NCI-H69 (cell line): ENCODE measurements around the gene TSEN2.

Experiments used
- DNase-seq: peaks from one replicate; lab custom pipeline; 2025; lab: John Stamatoyannopoulos, UW

The TSEN2 gene

DNA sequence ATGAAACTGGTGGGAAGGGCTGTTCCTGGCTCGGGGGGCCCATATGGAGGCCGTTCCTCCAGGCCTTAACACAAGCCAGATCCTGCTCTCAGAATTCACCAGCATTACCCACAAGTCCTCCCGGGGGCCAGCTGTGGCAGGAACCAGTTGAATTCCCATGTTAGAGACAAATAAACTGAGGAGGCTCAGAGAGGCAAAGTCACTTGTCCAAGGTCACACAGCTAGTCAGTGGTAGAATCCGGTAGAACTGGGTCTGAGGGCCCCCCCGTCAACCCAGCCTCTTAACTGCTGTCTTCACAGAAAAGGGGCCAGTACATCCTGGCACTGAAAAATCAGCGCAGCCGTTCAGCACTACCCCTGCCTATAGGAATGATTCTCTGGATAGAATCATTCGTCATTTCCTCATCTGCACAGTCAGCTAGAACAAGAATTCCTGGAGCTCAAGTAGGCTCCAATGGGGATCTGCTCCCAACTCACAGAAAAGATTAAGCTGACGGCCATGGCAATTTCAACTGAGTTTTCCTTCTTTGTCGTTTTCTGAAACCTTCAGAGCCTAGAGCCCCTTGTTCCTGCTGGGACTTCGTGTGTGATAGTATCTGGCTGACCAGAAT, 12.2 kb upstream of the TSEN2 start:
- no peak for DNase-seq

DNA sequence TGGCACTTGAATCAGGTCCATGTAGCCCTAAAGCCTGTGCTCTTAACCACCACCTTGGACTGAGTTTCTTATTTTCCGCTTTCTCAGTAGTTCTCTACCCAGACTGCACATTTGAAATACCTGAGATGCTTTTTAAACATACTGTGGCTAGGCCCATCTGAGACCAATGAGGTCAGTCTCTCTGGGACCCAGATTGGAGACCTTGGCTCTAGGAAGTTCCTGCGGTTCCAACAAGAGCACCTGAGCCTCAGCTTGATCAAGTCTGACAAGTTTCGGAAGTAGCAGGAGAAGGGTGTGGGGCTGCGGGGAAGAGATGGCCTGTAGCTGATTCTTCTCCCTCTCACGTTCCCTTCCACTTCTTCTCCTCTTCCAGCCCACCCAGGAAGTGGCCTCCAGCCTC, 11.5 kb upstream of the TSEN2 start:
- no peak for DNase-seq

DNA sequence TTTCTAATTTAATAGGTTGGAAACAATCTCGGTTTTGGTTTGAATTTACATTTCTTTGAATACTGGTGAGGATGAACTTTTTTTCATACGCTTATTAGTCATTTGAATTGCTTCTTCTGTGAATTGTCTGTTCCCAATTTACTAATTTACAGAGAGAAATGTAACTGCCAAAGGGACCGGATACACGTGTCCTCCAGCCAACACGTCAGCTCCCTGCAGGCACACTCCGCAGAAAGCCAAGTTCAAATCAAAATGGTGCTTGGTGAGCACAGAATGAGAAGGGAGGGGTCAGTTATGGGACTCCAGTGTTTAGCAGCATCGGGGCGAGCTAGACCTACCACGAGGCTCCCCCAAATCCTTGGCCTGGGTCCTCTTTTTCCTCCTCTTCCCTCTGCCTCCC, 10.8 kb upstream of the TSEN2 start:
- no peak for DNase-seq

DNA sequence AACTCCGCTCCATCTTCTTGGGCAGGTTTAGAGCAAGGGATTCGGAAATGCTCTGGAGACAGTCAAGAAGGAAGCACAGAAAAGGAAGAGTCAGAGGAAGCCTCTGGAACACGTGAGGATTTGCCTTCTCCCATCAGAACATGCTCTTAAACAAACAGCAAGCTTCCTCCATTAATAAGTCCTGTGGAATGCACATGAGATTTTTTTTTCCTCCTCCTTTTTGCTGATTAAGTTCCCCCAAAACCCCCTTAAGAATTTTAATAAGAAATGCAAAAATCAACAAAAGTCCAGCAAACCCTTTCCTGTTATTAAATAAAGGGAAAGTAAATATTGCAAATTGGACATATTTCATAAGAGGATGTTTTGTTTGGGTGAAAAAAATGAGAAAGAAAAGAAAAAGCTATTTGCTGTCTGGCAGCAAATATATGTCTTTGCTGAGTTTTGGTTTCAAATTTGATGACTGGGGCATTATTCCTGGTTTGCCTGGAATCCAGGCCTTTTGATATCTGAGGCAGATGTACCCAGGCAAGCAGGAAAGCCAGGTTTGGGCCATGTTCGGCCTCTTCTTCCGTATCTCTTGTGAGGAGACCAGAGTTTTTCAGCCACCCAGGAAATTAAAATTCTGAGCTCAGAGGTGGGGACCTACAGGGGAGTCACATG, 7.9 kb upstream of the TSEN2 start:
- no peak for DNase-seq

DNA sequence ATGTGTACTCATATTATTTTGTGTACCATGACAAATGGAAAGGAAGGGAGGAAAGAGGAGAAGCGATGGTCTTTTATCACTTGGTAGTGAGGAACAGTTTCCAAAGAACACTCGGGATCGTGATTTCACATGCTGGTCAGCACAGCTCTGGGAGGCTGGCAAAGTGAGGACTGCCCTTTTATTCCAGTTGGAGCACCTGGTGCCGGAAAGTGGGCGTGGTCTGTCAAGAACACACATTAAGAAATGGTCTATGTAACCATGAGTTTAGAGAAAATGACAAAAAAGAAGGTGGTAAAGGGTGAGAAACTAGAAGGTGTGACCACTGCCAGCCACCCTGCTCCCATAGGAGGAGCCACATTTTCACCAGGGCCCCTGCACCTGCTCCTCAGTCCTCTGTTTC, 7.0 kb upstream of the TSEN2 start:
- DNase-seq = no peak

DNA sequence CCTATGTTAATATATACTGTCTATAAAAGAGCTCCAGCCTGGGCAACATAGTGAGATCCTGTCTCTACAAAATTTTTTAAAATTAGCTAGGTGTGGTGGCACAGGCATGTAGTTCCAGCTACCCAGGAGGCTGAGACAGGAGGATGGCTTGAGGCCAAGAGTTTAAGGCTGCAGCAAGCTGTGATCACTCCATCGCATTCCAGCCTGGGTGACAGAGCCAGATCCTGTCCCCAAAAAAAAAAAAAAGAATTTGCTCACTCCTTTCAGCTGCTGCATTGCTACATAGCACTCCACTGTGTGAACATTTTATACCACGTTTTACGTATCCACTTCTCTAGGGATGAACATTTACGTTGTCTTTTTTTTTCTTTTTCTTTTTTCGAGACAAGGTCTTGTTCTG, 6.0 kb upstream of the TSEN2 start:
- no peak for DNase-seq

DNA sequence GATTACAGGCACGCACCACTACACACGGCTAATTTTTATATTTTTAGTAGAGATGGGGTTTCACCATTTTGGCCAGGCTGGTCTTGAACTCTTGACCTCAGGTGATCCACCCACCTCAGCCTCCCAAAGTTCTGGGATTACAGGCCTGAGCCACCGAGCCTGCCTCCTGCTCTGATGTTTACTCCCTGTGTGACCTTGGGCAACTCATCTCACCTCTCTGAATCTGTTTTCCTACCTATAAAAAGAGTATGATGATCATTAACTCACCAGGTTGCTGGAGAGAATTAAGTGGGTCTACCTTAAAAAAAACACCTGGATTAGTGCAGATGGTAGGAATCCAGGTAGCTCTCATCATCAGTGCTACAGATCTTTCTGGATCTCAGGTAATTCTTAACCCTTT, 5.1 kb upstream of the TSEN2 start:
- DNase-seq = peak; percentile 8

DNA sequence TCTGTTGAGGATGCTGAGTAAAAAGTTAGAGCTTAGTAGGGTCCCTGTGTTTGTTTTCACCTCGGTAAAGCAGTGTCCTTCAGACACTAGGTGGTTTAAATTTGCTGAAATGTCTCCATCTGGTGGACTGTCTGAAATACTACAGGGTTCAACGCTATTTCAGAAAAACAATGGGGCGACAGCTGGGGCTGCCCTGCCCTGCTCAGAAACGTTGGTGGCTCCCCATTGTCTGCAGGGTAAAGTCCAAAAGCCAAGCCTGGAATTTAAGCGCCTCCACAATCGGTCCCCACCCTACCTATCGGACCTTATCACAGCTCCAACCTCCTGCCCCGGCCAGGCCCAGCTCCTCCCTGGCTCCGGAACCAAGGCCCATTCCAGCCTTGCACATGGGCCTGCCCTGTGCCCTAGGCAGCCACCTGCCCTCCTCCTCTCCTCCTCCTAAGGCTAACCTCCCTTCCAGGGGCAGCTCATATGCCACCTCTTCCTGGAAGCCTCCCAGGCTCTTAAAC, 4.3 kb upstream of the TSEN2 start:
- DNase-seq = peak; percentile 66

DNA sequence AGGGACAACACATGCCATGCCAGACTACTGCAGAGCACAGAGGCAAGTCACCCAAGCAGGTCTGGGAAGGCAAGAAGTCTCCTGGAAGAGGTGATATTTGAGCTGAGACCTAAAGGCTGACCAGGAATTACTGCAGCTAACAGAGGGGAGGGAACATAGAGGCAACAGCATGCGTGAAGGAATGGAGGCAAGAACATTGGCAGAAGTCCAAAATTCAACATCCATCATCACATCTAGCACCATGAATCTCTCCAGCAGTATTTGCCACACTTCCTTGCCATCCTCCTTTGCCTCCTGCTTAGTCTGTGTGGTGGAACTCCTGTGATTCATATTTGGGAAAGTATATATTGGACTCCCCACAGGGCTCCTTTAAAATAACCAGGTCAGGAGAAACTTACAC, 870 bp upstream of the TSEN2 start:
- DNase-seq = peak; percentile 52

DNA sequence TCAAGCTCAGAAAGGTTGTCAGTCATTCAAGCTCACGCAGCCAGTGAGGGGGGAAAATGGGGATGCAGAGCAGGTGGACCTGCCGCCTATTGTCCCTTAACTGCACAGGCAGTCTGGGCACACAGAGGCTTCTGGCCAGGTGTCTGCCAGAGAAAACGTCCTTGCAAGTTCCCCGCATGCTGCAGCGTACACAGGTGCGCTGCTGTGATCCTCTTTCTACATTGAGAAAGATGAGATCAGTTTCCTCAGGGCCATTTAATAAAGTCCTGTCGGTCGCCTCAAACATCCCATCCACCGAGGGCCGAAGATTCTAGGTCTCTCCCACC, 445 bp upstream of the TSEN2 start:
- DNase-seq = no peak

DNA sequence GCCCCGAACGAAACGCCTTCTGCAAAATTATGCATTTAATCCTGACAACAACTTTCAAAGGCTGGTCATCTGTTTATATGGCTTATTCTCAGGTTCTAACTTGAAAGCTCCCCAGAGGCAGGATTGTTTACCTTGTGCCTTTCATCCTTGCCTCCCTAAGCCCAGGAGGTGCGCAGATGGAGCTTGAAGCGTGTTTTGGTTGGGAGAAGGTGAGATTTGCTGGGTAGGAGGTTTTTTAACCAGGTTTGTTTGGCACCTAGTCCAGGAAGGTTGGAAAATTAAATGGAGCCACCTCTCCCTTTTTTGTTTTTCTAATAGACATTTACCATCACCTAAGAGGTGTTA, 675 bp downstream of the TSEN2 start:
- DNase-seq = peak; percentile 63

DNA sequence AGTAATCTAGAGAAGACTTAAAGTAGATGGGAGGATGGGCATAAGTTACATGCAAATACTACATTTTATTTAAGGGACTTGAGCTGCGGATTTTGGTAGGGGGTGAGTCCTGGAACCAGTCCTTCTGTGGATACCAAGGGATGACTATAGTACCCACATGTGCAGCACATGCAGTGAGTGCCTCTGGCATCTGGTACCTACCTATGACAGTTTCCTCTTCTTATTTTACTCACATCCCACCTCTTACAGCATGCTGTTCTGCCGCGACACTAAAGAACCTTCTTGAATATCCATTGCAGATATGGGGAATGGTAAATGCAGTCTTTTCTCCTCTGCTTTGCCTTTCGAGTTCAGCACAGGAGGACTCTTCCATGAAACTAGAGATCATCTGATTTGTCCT, 1.7 kb downstream of the TSEN2 start:
- DNase-seq = no peak

DNA sequence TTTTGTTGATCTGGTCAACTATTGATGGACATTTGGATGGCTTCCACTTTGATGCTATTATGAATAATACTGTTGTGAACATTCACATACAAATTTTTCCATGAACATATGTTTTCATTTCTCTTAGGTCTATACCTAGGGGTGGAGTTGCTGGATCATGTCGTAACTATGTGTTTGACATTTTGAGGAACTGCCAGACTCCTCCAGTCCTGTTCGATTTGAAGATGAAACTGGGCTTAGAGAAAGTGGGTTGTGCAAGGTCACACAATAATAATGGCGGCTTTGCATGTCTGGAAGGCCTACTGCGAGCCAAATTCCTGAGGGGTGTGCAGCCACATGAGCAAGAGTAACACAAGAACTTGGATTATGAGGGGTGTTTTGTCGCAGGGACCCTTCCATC, 2.6 kb downstream of the TSEN2 start:
- DNase-seq = no peak

DNA sequence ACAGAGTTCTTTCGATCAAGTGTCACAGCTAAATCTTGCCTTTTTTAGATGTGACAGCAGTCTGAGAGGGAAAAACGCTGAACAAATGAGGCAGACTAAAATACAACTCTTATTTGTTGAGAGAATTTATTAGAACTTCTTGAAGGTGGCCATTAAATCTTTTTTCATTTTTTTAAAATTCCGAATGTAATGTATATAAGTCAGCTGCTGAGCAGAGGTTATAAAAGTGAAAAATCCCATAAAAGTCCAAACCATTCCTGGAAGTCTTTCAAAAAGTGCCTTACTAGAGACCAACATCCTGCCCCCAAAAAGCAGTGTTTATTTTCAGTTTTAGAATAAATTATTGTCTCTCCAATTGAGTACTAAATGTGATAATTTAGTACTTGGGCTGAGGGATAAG, 3.1 kb downstream of the TSEN2 start:
- no peak for DNase-seq

DNA sequence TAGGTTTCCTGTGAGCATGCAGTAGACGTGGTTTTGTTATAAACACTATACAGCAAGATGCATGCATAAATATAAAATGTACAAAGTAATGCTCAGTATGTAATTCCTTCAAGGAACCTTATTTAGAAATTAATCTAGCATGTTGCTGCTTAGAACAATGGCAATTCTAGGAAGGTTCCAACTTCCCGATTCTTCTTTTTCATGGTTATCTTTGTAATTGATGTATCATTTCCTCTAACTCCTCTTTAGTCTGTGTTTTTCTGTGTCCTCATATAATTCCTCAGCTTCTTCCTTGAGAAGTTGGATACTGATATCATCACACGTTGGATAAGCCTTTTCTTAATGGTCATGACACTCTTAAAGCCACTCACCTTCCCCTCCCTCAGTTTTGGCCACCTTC, 3.5 kb downstream of the TSEN2 start:
- DNase-seq = no peak

DNA sequence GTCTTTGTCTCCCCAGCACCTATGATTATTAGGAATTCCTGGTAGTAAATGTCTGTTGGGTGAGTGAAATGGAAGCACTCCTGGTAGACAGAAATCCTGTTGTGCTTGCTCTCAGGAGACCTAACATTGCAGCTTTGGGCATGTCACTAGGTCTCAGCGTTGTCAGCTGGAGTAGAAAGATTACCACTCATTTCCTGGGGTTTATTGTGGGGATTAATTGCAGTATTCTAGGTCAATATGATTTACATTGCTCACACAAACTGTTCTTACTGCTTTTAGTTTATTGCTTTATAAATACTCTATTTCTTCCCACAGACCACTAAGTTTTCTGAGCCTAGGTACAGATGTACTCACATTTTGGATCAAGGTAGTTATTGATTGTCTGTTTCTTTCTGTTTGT, 5.1 kb downstream of the TSEN2 start:
- DNase-seq = peak; percentile 30

DNA sequence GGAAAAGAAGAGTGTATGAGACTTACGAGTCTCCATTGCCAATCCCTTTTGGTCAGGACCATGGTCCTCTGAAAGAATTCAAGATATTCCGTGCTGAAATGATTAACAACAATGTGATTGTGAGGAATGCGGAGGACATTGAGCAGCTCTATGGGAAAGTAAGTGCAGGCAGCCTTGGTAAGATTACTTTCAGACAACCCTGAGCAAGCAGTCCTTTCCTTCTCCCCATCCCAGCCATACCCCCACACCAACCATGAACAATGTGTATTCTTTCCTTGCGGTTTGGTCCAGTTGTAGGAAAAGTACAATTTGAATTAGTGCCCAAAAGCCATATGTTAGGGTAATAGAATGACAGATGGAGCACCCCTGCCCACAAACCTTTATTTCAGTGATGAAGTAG, 5.6 kb downstream of the TSEN2 start:
- DNase-seq = peak; percentile 7

DNA sequence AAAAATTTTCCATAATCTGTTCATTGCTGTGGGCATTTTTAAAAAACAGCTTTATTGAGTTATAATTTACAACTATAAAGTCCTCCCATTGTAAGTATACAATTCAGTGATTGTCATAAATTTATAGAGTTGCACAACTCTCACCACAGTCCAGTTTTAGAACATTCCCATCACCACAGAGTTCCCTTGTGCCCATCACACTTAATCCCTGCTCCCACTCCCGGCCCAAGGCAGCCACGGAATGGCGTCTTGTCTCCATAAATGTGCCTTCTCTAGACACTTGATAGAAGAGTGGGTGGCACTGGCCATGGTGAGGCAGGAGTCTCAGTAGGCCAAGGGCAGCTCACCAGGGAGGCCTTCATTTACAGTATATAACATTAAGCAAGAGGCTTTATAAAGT, 6.3 kb downstream of the TSEN2 start:
- no peak for DNase-seq

DNA sequence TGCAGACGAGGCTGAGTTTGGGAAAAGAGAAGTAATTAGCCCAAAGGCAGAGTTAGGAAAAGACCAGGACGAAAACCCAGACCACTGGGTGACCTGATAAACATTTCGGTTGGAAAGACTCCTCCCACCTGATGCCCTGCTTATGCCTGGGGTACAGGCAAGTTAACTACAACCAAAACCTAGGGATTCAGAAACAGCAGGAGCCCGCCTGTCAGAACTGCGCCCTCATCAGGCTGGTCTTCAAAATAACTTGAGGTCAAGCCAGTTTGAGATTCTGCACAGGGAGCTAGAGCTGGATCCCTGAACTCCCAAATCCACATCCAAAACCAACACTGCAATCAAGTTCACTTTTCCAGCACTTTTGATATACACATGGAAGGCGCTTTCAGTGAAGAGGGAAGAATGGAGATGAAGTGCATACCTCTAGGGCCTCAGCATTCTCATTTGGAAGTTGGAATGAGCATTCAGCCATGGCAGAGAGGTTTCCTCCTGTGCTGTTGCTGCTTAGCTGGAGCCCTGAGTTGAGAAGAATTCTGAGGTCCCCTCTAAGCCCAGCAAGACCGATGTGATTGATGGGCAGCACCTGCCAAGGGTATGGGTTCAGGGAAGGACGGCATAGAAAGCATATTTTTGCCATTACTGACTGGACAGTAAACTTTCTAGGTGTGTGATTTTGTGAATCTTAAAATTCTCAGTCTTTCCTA, 11.6 kb downstream of the TSEN2 start:
- no peak for DNase-seq

DNA sequence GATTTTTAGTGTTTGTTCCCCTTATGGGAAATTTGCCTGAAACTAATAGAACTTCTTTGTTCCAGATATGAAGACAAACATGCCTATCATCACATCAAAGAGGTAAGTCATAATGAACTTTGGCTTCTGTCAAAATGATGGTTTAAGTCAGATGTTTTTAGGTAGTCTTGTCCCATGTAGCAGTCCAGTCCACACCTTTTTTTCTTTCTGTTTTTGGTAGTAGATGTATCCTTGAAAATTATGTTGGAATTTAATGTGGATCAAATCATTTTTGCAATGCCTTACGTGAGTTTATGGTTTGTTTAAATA, 12.1 kb downstream of the TSEN2 start:
- DNase-seq = no peak

DNA sequence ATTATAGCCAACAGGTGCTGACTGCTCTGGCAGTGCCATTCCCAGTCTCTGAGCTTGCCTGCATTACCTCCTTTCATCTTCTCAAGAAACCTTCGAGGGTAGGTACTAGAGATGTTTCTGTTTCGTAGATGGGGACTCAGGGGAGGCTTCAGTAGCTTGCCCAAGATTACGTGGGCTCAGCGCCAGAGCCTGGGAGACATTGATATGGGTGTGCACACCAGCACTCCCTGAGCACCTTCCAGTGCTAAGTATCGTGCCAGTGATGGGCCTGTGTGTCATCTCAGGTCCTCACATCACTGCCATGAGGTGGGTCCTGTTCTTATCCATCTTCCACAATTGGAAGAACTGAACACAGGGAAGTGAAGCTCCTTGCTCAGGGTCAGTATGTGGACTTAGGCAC, 15.2 kb downstream of the TSEN2 start:
- DNase-seq = no peak

DNA sequence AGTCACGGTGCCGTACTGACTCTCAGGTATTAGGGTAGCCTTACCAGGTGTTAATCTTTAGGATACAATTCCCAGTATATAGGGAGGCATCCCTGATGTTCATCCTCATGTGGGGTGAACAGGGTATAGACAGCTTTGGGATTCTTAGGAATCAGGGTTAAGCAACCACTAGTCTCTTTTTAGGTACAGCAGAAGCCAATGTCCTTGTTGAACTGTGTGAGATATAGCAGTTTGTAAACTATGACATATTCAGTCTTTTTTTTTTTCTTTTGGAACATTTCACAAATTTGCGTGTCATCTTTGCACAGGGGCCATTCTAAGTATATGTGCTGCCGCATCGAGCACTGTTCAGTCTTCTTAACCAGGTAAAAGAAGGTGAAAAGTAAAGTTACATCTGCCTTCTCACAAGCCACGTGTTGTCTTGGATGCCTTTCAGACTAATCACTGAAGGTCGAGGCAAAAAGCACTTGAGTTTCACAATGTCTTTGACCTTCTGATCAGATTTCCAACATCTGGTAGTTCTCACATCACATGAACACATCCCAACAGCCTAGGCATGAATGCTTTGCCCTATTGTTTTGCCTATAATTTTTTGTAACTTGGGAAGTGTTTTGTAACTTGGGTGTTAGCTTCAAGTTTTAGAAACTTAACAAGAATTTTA, 17.2 kb downstream of the TSEN2 start:
- no peak for DNase-seq
